NOMO-1 treated with DMSO at 0.1 percent for 48 hours (cell line): ENCODE results near the gene HAGH.
"Not testable (repeated sequence)": the region's sequence is repeated elsewhere in the genome, so short reads cannot be mapped to it uniquely, and the experiment has no call there.

Experiments
- DNase-seq: peaks from one replicate; lab custom pipeline; 2025; ENCODE audit not compliant: unreplicated experiment; lab: John Stamatoyannopoulos, UW

The HAGH gene

DNA sequence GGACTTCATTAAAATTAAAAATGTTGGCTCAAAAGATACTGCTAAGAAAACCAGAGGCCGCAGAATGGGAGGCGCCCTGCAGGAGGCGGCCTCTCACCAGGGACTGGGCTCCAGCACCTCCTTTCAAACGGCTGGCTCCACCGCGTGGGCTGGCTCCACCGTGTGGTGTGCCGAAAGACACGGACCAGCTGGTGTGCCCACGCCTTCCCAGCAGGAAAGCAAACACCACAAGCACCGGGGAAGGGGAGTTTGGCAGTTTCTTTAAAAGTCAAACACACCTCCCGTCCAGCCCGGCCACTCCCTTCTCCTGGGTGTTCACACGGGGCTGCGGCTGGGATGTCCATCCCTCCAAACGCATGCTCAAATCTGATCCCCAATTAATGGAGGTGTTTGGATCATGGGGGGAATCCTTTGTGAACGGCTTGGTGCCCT lies 13.9 kb downstream of the HAGH start:
- DNase-seq = no peak

DNA sequence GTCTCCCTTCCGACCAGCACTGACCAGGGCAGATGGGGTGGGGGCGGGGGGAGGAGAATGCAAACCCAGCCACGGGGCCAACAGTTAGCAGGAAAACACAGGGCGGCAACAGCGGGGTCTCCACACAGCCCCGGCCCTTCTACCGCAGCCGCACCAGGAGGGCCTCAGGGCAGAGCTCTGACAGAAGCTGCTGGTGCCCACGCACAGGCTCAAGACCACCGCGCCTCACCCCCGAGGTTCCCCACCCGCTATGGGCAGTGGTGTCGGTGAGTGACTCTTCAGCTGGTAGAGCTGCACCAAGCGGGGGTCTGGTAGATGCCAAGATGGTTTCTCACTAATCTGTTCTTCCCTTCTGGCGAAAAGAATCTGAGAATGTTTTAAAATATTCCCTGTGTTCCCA lies 16.1 kb downstream of the HAGH start:
- no peak for DNase-seq

DNA sequence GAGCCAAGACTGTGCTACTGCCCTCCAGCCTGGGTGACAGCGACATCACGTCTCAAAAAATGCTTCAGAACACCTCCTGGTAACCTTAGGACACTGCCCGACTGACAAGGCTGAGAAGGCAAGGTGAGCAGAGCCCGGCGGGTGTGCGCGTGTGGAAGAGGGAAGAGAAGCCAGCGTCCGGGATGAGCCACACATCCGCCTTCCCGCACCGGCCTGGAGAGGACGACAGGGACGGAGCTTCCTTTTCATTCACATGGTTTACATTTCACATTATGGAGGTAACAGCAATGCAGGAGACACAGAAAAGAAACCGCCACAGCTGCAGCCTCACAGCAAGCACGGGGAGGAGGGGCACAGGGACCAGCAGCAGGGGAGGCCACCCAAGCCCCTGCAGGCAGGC lies 16.5 kb downstream of the HAGH start:
- no peak for DNase-seq

DNA sequence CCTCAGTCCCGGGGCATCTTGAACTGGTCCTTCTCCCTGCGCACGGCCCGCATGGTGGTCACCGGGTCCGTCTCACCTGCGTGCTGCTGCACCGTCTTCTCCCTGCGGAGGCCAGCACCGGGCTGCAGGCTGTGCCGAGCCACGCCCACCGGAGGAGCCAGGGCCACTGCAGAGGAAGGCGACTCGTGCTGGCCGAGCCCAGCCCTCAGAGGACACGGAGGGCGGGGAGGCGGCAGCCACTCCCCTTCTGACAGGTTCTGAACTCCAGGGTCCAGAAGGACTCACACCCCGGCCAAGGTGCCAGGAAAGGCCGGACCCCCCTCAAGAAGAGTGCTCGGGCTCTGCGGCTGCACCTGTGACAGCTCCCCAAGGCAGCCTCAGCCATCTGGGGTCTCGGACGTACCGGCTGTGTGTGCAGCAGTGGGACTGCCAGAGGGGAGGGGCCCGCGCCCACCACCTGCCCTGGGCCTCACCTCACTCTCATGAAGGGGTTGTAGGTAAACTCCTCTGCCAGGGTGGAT lies 17.3 kb downstream of the HAGH start:
- no peak for DNase-seq

DNA sequence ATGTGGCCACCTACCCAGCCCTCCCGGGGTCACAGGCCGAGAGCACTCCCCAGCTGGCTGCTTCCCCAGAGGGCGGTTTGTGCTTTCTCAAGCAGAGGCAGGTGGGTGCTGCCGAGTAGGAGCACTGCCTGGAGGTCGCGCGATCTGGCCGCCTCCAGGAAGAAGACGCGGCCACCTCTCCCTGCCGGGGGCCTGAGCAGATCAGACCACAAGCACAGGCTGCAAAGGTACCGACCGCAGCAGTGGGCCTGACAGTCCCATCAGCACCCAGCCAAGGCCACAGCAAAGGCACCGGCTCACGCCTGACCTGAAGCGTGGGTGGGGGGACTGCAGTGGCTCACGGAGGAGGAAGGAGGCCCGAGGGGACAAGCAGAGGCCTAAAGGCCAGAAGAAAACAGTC lies 17.9 kb downstream of the HAGH start:
- no peak for DNase-seq

DNA sequence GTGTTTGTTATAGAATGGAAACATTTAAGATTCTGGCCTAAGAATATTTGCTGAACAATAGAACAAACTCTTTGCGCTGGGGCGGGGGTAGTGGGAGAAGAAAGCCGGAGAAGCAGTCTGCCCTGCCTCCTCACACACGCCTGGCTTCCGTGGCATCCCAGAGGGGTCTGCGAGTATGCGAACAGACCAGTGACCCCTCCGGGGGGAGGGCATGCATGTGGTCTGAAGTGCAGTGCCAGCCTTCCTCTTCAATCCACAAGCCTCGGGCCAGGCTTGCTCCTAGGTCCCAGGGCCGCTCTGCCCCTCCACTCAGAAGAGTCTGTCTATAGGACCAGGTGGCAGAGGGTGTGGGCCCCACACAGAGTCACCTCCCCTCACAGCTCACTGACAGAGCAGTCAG lies 19.0 kb downstream of the HAGH start:
- DNase-seq = no peak

DNA sequence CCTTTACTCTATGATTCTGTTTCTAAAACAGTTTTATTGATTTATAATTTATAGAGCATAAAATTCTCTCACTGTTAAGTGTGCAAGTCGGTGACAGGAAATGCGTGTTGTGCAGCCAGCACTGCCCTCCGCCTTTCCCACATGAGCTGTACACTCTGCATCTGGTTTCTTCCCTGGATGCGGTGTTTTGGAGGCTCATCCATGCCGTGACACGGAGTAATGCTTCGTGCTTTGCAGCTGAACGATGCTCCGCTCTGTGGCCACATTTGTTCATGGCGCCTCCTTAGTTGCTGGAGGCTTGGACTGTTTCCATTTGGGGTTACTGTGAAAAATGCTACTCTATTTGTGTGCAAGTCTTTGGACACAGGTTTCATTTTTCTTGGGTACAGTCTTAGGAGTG lies 25.9 kb downstream of the HAGH start:
- no peak for DNase-seq

DNA sequence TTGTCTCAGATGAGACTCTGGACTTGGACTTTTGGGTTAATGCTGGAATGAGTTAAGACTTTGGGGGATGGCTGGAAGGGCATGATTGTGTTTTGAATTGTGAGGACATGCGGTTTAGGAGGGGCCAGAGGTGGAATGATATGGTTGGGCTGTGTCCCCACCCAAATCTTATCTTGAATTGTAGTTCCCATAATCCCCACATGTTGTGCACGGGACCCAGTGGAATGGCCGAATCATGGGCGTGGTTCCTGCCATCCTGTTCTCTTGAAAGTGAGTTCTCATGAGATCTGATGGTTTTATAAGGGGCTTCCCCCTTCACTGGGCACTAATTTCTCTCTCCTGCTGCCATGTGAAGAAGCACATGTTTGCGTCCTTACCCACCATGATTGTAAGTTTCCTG lies 27.4 kb downstream of the HAGH start:
- DNase-seq = not testable (repeated sequence)

DNA sequence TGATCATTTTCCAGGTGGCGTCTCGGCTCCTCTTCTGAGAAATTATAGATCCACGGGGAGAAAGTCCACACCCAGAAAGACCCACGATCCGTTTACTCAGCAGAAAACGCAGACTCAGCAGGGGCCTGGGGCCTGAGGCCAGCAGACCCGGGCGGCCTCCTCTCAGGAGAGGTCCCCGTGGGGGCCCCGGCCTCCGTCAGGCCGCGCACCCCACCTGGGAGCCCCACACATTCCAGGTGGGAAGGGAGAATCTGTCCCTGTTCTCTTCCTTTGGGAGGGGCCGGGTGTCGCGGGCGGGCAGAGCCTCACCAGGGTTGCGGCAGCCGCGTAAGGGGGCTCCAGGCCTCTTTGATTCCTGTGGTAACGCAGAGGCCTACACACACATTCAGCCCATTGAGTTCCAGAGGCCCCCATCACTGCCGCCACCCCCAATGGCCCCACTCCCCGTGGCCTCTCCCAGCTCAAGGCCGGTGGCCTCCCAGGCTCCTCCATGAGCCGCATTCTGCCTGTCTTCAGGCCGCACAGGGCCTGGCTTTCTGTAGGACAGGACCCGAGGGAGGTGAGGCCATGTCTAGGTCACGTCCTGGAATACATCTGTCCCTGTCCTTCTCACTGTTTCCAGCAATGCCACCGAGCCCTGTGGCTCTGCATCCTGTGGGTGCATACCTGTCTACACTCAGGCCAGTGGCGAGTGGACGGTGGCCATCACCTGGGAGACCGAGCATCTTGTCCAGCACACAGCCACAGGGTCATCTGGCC lies 31.5 kb downstream of the HAGH start:
- DNase-seq = no peak

DNA sequence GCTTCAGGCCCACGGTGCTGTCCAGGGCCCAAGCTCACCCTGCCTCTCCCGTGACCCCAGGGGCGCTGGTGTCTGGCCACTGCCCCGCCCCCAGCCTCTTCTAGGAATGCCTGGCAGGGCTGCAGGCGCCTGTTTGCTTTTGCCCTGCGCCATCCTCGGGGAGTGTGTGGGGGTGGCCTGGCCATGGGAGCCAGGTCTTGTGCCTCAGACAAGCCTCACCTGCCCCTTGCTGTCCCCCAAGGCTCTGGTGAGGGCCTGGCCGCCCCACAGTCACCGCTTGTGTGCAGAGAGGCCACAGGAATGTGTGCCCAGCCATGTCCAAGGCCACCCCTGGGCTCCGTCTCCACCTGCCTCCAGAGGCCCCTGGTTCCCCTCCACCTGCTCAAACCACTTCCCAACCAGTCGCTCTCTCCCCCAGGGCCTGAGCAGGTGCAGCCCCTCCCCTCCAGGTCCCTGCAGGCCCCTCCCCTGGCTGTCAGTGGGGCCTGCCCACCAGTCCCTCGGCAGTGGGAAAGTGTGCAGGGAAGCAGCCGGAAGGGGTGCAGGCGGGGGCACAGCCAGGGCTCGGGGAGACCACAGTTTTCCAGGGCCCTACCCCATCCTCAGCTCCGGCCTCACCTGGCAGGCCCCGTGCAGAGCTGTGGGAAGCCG lies 32.3 kb downstream of the HAGH start:
- no peak for DNase-seq

DNA sequence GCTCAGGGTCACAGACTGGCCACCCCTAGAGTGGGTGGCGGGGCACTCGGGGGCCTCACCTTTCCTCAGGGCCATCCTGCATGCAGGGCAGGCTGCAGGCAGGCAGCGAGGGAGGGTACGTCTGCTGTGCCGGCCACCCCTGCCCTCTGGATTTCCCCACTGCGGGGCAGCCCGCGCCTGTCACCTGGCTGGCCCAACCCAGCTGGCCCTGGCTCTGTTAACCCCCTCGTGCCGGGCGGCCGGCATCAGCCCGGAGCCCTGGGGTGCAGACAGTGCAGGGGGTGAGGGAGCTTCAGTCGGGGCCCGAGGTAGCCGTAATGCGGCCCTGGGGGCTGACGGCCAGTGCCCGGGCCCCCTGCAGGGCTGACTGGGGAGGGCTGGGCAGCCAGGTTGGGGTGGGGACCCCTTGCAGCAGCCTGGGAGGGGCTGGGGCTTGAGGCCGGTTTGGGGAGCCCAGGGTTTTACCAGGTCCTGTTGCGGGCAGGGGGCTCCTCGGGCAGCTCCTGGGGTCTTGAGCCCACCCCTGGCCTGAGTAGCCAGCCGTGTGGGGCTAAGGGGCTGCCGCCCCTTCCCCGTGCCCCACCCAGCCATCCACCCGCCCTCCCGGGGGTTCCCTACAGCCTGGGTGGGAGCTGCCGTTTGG lies 32.9 kb downstream of the HAGH start, which contains the start of gene IGFALS:
IGFALS (minus strand) TSS at position 128 of the 643 bp plus-strand sequence; CDS start at position 75, 53 bp downstream.
- no peak for DNase-seq

DNA sequence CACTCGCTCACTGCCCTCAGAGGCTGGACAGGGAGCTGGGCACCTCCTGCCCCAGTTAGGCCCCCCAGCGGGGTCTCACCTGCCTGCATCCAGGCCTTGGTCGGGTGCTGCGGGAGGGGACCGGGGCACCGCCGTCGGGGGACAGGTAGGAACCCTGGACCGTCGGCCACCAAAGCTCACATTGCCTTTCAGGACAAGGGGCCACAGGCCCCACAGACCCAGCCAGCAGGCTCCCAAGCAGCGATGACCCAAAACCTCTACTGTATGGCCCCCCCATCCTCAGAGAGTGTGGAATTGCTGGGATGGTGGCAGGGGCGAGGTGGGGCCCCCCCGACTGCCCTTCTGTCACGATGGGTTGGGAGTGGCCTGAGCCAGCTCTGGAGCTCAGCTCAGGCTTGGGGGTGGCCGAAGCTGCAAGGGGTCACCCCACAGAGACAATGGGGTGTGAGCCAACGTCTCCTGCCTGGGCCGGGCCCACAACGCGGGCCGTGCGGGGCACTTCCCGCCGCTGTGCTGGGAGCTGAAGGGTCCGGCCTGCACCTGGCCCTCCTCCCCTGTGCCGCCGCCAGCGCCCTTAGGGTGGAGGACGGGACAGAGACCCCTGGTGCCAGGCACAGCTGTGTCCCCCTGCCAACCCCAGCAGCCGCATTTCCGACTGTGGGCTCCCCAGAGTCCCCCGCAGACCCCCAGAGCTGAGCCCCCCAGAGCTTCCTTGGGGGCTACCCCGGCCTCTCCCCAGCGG lies 33.6 kb downstream of the HAGH start:
- DNase-seq = no peak

DNA sequence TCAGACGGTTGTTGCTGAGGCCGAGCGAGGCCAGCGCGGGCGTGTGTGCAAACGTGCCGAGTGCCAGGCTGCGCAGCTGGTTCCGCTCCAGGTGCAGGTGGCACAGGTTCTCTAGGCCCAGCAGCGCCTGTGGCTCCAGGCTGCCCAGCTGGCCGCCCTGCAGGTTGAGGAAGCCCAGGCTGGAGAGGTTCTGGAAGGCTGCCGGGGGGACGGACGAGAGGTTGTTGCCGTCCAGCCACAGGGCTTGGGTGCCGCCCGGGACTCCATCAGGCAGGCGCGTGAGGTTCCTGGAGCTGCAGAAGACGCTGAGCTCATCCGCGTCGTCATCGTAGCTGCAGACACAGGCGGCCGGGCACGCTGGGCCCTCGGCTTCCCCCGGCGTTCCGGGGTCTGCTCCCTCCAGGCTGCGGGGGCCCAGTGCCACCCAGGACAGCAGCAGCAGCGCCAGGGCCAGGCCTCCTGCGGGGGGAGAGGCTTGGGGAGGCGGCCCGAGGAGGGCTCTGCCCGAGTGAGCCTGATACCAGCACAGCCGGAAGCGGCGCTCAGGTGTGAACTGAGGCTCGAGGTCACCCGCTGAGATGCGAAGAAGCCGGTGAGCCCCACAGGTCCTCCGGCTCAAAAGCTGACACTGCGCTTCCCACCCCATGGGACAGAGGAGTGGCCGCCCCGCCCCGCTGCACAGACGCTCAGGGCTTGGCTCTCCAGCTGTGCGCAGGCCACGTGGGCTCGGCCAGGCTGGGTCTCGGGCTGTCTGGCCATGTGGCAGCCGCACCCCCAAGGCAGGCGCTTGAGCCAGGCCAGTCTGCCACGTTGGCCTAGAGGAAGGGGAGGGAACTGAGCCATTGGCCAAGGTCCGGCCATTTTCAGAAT lies 34.4 kb downstream of the HAGH start:
- DNase-seq = no peak

DNA sequence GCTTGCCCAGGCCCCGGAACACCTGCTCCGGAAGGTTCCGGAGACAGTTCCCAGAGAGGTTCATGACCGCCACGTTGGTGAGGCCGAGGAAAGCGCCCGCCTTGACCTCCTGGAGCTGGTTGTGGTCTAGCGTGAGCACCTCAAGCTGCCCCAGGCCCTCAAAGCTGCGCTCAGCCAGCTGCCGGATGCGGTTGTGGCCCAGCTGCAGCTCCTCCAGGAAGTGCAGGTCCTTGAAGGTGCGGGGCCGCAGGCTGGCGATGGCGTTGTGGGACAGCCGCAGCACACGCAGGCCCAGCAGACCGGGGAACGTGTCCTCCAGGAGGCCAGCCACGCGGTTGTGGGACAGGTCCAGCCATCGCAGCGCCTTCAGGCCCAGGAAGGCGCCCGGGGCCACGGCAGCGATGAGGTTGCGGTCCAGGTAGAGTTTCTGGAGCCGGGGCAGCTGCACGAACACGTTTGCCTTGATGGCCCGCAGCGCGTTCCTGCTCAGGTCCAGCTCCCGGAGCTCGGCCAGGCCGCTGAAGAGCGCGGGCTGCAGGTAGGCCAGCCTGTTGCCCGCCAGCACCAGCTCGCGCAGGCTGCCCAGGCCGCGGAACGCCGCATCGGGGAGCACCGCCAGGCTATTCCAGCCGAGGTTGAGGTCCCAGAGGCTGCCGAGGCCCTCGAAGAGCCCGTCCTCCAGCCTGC lies 35.2 kb downstream of the HAGH start:
- DNase-seq = no peak

DNA sequence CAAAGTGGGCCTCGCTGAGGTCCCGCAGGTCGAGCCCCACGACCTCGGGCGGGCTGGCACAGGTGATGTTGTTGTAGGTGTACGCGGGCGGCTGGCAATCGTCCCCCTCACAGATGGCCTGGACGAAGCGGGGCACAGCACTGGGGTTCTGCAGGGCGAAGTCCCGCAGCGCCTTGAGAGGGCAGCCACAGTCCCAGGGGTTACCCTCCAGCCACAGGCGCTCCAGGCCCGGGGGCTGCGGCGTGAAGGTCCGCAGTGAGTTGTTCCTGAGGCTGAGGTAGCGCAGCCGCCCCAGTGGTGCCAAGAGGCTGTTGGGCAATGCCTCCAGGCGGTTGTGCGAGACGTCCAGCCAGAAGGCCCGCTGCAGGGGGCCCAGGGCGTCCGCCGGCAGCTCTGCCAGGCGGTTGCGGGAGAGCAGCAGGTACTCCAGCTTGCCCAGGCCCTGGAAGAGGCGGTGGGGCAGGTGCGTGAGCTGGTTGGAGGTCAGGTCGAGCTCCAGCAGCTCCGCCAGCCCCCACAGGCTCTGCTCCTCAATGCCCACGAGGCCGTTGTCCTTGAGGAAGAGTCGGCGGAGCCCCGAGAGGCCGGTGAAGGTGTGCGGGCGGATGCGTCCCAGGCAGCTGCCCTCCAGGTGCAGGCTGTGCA lies 35.9 kb downstream of the HAGH start:
- no peak for DNase-seq

DNA sequence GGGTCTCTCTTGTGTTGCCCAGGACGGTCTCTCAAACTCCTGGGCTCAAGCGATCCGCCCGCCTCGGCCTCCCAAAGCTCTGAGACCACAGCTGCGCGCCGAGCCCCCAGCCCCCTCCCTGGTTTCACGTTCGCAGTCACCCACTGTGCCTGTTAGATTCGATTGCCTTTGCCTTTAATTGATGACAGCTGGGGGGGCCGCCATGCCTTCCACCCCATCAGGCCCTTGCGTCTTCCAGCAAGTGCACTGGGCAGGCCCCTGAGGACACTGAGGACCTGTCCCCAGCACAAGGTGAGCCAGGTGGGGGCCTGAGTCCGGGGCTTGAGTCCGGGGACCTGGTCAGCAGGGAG lies 36.4 kb downstream of the HAGH start:
- DNase-seq = no peak

DNA sequence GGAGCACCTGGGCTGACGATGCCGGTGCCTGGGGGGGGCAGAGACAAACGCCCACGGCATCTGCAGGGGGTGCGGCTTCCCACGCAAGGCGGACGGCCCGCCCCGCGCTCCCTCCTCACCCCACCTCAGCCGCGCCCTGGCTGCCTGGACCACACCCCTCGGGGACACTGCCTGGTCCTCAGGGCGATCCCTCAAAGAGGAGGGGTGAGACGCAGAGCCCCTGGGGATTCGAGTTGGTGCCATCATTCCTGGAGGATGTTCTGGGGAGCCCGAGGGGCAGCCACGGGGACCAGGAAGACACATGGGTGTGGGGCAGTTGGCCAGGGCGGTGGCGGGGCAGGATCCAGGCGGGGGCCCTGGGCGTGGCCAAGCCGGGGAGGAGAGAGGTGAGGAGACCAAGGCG lies 37.0 kb downstream of the HAGH start:
- no peak for DNase-seq

DNA sequence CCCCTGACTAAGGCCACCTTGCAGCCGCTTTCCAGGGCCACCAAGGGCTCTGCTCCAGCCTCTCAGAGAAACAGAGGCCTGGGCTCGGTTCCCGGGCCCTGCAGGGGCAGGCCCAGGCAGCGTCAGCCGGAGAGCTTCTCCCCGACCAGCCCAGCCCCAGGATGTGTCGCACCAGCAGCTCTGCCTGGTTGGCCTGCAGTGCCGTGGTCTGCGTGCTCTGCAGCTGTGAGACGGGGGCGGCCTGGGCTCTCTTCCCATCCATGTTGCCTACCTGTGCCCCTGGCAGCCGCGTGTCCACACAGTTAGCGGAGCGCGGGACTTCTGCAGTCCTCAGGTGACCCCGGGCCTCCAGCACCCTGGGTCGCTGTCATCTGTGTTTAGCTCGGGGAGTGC lies 37.9 kb downstream of the HAGH start:
- no peak for DNase-seq

DNA sequence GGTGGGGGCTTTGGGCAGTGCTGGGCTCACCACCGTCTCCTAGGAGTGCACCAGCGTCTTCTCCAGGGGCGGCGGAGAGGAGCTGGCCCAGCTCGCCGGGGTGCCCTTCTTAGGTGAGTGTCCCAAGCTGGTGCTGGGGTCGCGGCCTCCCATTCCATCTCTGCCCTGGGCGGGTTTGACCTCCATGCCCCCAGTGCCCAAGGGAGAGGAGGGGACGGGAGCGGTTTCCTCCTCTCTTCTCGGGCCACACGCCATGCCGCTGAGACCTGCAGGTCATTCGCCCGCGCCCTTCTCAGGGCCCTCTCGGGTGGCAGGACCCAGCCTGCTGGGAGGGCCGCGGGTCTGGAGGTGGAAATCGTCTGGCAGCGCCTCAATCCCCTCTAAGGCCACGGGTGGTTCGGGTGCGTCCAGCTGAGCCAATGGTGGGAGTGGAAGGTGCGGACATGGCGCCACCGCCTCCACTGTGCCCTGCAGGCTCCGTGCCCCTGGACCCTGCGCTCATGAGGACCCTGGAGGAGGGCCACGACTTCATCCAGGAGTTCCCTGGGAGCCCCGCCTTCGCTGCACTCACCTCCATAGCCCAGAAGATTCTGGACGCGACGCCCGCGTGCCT lies 38.4 kb downstream of the HAGH start:
- no peak for DNase-seq
